GM18519 (cell line): Measurements from ENCODE around the gene RCE1.

ENCODE experiments used
- ATAC-seq: cut with Tn5 transposase; IDR thresholded peaks from one replicate; pipeline ENCODE4 v1.9.1; 2021; ENCODE audit warnings: mild to moderate bottlenecking, moderate library complexity; ENCODE audit not compliant: unreplicated experiment, low FRiP score

The RCE1 gene

DNA sequence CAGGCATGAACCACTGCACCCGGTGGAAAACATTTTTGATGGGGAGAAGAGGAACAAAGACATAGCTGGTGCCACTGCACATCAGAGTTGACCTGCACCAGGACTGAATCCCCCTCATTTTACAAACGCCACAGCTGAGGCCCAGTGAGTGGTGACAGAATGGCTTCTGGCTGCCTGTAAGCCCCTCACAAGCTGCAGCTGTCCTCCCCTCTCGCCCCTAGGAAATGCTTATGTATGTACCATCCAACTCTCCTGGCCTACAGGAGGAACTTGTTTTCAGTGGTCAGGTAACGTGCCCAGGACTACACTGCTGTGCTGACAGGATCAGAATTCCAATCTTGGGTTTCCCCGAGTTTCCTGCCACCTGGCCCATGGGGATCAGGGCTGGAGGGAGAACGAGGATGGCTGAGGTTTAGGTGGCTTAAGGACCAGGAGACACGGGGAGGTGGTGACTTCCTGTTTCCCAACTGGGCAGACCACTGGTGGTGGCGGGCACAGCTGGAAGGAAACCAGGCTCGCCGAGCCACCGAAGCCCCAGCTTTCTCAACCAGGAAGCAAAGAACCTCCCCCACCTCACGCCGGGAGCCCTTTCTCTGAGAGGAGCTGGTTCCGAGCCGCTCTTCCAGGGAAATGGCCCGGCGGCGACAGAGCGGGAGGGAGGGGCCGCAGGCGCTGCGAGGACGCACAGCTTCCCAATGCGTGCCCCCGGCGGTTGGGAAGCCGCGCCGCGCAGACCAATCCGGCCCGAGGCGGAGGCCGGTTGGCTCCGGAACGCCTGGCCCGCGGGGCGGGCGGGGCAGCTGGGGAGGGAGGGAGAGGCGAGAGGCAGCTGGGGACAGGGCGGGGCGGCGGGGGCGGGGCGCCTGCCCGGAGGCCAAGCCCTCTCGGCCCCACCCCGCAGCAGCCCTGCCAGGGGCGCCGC is 12.6 kb downstream of the RCE1 start:
- ATAC-seq, result peak; percentile 48

DNA sequence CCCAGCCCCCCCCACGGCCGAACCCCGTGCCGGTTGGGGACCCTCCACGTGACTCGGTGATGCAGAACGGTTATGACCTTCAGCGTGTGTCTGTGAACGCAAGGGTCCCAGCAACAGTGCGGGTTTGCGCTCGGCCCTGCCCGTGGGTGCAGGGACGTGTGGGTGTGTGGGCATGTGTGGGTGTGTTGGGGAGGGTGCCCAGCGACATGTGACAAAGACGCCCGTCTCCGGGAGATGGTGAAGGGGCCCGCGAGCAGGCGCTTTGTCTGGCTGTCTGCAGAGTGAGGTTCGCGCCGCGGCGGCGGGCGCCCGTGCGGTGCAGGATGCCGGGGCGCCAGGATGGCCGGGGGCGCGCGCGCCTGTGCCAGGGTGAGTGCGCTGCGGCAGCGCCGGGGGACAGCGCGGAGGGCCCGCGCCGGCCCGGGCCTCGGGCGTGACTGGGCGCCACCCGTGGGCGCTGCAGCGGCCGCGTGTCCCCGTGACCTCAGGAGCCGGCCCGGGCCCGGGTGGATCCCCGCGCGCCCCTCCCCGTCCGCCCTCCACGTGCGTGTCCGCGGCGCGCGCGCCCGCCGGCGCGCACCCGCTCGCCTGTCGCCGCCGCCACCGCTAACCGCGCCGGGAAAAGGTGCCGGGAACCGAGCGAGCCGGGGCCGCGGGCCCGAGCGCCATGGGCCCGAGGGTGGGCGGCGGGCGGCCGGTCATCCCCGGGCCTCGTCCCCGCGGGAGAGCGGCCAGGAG is 13.4 kb downstream of the RCE1 start, which contains the start of gene LRFN4:
LRFN4 (plus strand) TSS at position 569 of the 738 bp plus-strand sequence. CDS start 681 bp downstream, outside the sequence.
- ATAC-seq, result peak; percentile 22

DNA sequence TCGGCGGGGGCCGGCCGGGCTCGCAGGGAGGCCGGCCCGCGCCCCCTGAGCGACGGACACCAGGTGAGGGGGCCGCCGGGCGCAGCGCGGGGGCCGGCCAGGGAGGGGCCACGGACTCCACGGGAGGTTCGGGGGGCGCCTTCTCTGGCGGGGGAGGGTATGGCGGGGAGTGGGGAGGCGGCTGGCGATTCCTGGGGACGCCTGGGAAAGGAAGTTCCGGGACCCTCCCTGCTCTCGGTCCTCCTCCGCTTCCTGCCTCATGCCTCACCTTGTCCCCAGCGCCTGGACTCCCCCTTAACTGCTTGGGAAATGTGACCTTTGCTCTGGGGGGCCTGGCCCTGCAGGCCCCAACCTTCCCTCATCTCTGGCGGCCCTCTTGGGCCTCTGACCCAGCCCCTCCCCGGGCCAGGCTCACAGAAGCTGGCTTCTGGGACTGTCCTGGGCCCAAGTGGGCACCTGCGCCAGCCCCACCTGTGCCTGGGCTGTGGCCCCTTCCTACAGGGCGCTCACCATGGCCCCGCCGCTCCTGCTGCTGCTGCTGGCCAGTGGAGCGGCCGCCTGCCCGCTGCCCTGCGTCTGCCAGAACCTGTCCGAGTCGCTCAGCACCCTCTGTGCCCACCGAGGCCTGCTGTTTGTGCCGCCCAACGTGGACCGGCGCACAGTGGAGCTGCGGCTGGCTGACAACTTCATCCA is 14.1 kb downstream of the RCE1 start:
- no peak for ATAC-seq

DNA sequence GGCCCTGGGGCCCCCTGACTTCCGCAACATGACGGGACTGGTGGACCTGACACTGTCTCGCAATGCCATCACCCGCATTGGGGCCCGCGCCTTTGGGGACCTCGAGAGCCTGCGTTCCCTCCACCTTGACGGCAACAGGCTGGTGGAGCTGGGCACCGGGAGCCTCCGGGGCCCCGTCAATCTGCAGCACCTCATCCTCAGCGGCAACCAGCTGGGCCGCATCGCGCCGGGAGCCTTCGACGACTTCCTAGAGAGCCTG is 14.6 kb downstream of the RCE1 start:
- ATAC-seq, result no peak

DNA sequence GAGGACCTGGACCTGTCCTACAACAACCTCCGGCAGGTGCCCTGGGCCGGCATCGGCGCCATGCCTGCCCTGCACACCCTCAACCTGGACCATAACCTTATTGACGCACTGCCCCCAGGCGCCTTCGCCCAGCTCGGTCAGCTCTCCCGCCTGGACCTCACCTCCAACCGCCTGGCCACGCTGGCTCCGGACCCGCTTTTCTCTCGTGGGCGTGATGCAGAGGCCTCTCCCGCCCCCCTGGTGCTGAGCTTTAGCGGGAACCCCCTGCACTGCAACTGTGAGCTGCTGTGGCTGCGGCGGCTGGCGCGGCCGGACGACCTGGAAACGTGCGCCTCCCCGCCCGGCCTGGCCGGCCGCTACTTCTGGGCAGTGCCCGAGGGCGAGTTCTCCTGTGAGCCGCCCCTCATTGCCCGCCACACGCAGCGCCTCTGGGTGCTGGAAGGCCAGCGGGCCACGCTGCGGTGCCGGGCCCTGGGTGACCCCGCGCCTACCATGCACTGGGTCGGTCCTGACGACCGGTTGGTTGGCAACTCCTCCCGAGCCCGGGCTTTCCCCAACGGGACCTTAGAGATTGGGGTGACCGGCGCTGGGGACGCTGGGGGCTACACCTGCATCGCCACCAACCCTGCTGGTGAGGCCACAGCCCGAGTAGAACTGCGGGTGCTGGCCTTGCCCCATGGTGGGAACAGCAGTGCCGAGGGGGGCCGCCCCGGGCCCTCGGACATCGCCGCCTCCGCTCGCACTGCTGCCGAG is 15.1 kb downstream of the RCE1 start:
- no peak for ATAC-seq

DNA sequence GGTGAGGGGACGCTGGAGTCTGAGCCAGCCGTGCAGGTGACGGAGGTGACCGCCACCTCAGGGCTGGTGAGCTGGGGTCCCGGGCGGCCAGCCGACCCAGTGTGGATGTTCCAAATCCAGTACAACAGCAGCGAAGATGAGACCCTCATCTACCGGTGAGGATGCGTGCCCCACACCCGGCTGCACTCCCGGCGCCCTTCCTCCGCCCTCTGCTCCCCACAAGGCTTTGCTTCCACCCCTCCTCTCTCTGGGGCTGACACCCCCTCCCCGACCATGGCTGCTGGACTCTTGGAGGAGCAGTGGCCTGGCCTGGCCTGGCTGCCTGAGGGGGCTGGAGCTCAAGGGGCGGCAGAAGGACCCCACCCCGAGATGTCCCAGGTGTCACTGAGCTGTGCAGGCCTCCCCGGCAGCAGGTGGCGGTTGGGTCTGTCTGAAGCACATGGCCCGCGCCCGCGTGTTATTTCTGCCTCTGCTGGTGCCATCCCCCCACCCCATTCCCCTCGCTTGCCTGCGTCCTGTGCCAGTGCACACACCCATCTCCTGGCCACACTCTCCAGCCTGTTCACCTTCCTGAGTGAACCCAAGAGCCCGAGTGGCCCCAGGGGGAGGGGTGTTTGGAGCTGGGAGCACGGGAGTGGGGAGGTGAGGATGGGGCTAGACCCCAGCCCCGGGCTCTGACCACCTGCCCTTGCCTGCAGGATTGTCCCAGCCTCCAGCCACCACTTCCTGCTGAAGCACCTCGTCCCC is 15.9 kb downstream of the RCE1 start:
- no peak for ATAC-seq

DNA sequence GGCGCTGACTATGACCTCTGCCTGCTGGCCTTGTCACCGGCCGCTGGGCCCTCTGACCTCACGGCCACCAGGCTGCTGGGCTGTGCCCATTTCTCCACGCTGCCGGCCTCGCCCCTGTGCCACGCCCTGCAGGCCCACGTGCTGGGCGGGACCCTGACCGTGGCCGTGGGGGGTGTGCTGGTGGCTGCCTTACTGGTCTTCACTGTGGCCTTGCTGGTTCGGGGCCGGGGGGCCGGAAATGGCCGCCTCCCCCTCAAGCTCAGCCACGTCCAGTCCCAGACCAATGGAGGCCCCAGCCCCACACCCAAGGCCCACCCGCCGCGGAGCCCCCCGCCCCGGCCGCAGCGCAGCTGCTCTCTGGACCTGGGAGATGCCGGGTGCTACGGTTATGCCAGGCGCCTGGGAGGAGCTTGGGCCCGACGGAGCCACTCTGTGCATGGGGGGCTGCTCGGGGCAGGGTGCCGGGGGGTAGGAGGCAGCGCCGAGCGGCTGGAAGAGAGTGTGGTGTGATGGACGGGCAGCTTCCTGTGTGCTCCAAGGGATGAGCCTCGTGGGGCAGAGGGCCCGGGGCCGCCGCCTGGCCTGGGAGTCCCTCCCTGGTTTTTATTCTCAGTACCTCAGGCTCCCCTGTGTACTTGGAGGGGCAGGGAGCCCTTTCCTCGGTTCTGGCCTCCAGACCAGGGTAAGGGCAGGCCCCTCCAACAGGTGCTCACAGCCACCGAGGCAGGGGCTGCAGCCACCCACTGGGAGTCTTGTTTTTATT is 16.6 kb downstream of the RCE1 start:
- ATAC-seq, result no peak

DNA sequence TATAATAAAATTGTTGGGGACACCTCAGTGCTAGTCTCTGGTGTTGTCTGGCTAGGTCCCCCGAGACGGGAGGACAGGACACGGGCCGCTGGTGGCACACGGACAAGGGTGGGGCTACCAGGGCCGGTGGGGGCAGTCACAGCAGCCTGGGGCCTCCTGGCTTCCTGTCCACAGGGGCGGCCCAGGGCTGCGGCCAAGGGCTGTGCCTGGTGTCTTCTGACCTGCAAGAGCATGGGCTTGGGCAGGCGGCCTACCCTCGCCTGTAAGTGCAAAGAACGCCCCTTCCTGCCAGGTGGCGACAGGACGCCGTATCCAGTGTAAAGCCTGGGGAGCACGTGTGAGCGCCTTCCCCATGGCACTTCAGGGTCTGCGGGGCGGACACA is 17.2 kb downstream of the RCE1 start:
- ATAC-seq, result no peak

DNA sequence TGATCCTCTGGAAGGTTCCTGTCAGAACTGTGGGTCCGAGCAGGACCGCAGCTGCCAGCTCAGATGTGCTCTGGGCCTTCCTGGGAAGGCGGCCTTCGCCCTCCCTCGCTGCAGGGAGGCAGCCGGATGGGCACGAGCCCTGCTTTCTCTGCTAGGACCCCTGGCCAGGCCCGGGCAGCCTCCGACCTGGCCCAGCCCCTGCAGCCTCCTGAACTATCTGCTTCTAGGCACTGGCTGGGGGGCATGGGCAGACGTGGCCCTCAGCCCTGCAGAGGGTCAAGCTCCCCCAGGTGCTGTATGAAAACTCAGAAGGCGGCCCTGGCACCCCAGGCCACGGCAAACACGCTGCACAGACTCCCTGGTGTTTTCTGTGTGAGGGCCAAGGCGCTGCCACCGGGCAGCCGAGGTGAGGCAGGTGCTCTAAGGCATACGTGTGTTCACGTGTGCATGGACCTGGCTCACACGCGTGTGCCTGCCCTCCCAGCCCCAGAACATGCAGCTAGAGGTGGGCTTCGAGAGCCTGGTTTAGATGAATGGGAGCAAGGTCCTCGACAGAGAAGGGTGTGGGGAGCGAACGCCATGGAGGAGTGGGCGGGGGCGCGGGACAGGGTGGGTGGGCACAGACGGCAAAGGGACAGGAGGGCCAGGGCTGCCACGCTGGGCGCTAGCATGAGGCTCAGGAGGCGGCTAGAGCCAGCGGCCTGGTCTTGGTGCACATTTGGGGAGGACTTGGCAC is 18.0 kb downstream of the RCE1 start:
- no peak for ATAC-seq

DNA sequence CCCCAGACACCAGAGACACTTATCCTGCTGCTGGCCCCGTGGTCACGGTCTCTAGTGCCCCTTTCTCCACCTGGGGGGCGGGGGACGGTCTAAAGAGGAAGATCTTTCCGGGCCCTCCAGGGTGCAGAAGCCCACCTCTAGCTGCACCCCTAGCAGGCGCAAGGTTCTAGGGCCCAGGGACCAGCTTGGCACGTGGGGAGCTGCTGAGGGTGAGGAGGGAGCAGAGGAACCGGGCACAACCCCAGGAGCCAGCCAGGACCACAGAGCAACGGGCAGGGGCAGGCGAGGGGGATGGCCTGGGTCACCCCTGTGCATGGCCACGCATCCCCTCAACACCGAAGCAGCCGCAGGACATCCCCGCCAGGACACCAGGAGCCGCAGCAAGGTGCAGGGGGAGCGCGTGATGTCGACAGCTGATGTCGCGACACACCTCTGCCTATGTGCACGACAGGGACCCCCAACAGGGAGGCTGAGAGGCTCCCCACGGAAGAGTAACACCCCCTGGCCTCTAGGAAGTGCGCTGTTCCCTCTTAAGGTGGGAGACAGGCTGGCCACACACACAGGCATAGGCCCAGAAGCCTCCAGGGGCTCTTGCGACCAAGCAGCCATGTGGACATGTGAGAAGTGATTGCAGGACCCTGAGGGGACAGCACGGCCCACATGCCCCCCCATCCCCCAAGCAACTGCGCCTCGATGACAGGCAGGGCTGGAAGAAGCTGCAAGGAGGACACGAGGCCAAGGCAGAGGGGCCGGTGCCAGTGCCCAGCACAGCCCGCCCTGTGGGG is 18.7 kb downstream of the RCE1 start:
- ATAC-seq, result no peak

DNA sequence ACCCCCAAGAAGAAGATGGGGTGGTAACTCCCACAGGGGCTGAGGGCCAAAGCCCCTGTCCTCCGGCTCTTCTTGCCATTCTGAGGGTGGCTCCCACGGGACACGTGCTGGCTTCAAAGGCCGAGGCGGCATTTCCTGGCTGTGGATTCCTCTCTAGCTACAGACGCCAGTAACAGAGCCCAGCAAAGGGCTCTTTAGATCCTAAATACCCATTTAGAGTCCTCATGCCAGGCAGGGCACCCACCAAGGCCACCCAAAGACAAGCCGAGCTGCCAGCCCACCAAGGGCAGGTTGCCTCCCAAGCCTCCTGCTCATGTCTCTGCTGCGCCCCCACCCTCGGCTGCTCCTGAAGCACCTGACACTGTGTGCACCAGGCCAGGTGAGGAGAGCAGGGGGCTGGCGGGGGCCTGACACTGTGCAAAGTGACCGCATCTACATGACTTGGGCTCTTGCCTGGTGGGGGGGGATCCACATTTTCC is 19.4 kb downstream of the RCE1 start:
- no peak for ATAC-seq

DNA sequence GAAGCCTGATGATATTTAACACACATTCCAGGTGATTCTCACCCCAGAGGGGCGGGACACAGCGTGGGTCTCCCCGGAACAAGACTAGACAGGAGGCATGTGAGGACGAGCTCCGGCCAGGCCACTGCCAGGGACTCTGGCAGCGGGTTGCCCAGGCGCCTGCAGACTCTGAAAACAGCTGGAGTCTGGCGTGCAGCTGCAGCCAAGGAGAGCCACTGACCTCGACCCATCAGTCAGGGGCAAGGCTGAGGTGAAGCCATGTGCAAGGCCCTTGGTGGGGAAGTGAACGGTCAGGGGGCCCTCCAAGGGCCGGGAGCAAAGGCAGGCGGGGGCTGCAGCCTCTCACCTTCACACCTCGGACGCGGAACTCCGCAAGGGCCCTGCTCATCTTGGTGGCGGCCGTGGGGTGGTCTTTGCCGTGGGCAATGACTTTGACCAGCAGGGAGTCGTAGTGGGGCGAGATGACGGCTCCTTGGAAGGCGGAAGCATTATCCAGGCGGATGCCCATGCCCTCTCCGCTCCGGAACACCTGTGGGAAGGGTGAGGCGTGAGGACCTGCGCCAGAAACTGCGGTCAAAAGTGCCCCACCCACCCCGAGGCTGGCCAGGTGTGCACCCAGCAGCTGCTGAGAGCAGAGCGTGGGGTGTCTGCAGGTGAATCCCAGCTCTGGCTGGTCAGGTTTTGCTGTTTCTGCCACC is 20.3 kb downstream of the RCE1 start:
- ATAC-seq, result no peak

DNA sequence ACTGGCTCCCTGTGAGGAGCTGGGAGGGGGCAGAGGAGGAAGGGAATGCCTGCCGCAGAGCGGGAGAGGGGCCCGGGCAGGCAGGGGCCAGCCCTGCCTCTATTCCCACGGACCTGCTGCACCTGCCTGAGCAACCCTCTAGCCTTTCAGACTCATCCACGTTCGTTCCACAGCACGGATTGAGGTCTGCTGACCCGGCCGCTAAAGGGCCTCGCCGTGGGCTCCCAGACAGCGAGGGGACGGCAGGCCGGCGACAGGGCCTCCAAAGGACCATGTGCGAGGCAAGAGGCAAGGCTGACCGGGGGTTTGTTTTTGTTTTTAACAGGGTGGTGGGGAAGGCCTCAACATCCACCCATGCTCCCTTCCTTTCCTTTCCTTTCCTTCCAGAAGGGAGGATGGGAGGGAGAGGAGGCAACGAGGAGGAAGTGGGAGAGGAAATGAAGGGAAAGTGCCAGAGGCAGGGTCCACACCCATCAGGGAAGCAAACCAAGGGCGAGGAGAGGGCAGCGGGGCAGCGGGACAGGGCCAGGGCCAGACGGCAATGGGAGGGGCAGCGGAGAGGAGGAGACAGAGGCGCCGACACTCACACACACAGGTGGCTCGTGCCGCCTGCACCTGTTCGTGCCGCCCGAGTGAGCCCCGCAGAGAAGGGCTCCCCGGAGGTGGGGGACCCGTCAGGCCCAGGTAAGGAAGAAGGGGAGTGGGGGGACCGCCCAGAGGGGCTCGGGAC is 21.1 kb downstream of the RCE1 start:
- no peak for ATAC-seq

DNA sequence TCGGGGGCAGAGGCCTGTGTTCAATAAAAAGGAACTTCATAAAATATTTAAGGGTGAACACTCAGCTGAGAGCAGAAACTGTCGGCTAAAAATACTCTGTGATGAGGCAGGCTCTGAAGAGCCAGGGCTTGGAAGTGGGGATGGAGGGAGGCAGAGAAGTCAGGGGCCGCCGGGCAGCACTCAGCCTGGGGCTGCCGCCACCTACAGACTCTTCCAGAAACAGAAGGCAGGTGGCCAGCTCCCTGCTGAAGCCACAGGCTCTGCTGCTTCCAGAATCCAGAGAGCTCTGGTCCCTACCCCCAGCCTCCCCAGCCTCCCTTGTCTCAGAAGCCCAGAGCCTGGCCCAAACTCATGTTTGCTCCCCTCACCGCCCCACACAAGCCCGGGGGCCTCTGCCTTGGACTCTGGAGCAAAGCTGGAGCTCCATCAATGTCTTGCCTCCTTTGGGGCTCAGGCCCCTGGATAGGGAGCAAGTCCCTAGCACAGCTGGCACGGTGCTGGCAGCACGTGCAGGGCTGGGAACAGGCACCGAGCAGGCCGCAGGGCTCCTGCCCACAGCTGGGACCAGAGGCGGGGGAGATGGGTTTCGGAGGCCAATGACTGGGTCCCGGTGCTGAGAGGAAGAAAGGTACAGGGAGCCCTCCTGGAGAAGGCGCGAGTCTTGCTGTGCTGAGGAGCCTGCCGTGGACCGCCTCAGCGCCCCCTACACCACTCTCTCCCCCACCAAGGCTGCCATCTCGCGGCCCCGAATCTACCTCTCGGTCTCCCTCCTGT is 21.9 kb downstream of the RCE1 start:
- no peak for ATAC-seq

DNA sequence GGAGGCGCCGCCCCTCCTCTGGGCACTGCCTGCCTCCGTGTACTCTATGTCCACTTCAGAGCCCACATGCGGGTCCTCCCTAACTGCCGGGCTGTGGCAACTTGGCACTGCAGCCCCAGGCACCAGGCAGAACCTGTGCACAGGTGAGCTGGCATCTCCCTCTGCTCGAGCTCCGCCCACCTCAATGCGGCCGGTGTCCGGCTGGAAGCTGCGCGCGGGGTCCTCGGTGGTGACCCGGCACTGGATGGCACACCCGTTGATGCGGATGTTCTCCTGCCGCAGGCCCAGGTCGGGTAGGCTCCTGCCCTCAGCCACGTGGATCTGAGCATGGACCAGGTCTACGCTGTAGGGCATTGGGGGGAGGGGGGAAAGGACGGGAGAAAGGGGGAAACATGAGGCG is 22.8 kb downstream of the RCE1 start:
- ATAC-seq, result no peak

DNA sequence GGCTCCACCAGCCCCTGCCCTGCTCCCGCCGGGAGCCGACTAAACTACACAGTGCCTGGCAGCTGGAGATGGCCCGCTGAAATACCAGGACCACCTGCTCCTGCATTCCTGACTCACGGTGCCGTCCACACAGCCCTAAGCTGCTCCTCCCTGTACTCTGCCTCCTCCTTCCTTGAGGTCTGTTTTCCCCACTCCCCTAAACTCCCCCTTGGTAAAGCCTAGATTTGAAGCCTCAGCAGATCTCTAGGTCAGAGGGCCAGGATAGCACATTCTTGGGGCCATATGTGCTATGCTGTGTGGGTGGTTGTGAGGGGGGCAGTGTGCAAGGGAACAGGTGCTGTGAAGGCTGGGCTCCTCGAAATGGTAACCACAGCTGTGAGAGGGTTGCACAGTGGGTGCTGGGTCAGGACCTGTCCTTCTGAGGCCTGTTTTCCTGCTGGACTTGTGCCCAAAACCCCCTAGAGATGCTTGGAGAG is 23.3 kb downstream of the RCE1 start:
- no peak for ATAC-seq
